Cardiac muscle cell (in vitro differentiated cells and primary cell): Measurements from ENCODE around the gene C17orf113. TPM values are rescaled to one million over a fixed set of nuclear protein-coding genes. Genes with fewer than 3 reads are reported as not detected.

Experiments
- DNase-seq, 2 donors: peaks; one replicate each; pipeline versions ENCODE4 v3.0.0 to v3.0.0-alpha.2; 2010 to 2017; ENCODE audit warnings: low read depth in 1 of 2, low spot score in 1 of 2
- H3K27ac ChIP-seq: fragments of 200-600 bp; sonication (generic); 2 replicates; pipeline ENCODE4 v1.5.1; 2016
- H3K27me3 ChIP-seq: fragments of 200-600 bp; sonication (generic); 2 replicates; pipeline ENCODE4 v1.6.0; 2016; ENCODE audit warnings: control low read depth
- H3K36me3 ChIP-seq: fragments of 200-600 bp; sonication (generic); 2 replicates; pipeline ENCODE4 v1.5.1; 2016; ENCODE audit warnings: control low read depth
- H3K4me1 ChIP-seq: fragments of 200-600 bp; sonication (generic); 2 replicates; pipeline ENCODE4 v1.8.1; 2017; ENCODE audit warnings: low read depth, mild to moderate bottlenecking, mixed run types
- H3K4me3 ChIP-seq: fragments of 200-600 bp; sonication (generic); 2 replicates; pipeline ENCODE4 v1.5.1; 2016; ENCODE audit warnings: mild to moderate bottlenecking
- H3K9me3 ChIP-seq: fragments of 200-600 bp; sonication (generic); 2 replicates; pipeline ENCODE4 v1.5.1; 2017; ENCODE audit warnings: low read depth, mild to moderate bottlenecking, control low read depth
- polyA plus RNA-seq: library from polyadenylated mRNA; unstranded; fragments of >200 nt; fragmentation: Nextera tagmentation; extraction: Ambion mirVana; gene quantifications from 2 replicates; pipeline ENCODE4 v1.2.1, GENCODE V29; 2016
- total RNA-seq: library from RNA; depleted of rRNA; stranded (reverse); fragments of >200 nt; gene quantifications from 2 replicates; pipeline ENCODE4 v1.2.3, GENCODE V29; 2016
- TF ChIP-seq, protein P1 (sequence below): IDR thresholded peaks from 2 replicates; pipeline ENCODE4 v1.5.1; 2012; ENCODE audit warnings: low read depth, mild to moderate bottlenecking, low read length

The C17orf113 gene
- total and polyA plus RNA-seq, 2 experiments from 2014 or later = 4.7 to 7.6 TPM

DNA sequence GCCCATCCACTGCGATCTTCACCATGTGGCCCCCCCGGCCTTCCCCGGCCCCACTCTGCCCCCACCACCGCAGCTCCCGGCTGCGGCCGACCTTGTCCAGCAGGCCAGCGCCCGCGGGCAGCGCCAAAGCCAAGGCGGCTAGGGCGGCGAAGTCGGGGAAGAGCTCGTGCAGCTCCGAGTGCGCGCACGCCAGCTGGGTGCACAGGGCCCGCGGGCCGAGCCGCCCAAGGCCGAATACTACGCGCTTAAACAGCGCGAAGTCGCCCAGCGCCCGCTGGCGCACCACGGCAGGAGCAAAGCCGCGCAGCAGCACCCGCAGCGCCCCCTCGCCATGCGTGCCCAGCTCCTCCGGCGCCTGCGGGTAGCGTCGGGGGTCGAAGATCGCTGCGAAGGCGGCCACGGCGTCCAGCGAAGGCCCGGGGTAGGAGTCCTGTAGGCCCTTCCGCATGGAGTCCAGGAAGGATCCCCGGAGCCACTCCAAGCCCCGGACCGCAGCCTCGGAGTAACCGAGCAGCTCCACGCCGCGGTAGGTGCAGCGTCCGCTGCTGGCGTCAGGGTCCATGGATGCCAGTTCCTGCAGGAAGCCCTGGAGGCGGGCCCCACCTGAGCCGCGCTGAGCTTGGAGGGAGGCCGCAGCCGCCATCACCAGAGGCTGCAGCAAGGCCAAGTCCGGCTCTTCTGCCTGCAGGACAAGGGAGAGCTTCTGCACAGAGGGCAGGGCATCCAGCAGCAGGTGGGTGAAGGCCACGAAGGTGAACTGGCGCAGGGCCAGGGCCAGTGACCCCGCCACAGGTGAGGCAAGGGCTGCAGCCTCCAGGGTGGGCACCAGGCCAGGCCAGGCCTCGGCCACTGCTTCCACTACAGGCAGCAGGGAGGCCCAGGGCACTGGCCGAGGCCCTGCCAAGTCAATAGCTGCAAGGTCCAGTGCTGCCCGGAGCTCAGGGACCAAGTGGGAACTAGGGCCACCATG, 10.3 kb downstream of the C17orf113 start:
- Histone ChIP-seq H3K9me3 (no peaks in the 10 kb centered on the region), H3K4me1 (peaks cover 14% of the 10 kb centered on the region), H3K27me3 (no peaks in the 10 kb centered on the region), H3K4me3 (no peak overlapping the region), H3K36me3 (no peaks in the 10 kb centered on the region), H3K27ac (no peak overlapping the region)
- TF ChIP-seq, protein P1, sequence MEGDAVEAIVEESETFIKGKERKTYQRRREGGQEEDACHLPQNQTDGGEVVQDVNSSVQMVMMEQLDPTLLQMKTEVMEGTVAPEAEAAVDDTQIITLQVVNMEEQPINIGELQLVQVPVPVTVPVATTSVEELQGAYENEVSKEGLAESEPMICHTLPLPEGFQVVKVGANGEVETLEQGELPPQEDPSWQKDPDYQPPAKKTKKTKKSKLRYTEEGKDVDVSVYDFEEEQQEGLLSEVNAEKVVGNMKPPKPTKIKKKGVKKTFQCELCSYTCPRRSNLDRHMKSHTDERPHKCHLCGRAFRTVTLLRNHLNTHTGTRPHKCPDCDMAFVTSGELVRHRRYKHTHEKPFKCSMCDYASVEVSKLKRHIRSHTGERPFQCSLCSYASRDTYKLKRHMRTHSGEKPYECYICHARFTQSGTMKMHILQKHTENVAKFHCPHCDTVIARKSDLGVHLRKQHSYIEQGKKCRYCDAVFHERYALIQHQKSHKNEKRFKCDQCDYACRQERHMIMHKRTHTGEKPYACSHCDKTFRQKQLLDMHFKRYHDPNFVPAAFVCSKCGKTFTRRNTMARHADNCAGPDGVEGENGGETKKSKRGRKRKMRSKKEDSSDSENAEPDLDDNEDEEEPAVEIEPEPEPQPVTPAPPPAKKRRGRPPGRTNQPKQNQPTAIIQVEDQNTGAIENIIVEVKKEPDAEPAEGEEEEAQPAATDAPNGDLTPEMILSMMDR = no peak
- peak in 1 of 2 donors; percentile 22 for DNase-seq

DNA sequence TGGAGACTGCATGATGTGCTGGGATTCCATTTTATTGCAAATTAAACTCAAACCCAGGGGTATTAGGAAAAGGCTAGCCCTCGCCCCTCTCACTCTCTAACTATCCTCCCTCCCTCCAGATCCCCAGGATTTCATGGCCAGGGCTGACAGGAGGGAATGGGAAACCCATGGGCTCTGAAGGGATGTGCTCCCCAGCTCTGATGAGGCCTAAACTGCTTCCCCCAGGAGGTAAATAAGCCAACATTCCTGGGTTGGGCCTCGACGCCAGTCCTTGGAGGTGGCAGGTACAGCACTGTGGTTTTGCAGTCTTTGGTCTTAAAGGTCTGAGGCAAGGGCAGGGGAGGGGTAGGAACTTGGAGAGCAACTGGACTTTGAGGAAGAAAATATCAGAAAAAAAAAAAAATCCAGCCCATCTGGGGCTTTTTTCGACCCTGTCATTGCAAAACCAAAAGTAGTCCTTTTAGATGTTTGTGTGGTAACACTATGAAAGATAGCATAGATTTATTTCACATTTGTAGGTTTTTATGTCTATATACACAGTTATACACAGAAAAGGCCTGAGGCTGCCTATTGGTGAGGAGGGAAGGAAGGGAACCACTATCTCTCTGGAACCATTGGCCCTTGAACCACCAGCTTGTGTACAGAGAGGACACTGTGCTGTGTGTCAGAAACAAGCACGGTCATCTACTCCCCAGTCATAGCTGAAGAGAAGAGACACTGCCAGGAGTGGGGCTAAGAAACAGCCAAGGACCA, 12.0 kb downstream of the C17orf113 start:
- Histone ChIP-seq H3K27ac (peak overlapping the region; percentile 23), H3K4me3 (no peak overlapping the region)
- no peak for DNase-seq

GRCh38 chr17:42034059-42034458, 16.3 kb downstream of the C17orf113 start:
- Histone ChIP-seq H3K36me3 (no peaks in the 10 kb centered on the region), H3K27ac (no peak overlapping the region), H3K27me3 (no peaks in the 10 kb centered on the region), H3K9me3 (no peaks in the 10 kb centered on the region), H3K4me1 (peaks cover 14% of the 10 kb centered on the region), H3K4me3 (no peak overlapping the region)
- TF ChIP-seq, protein P1 = no peak
- no peak for DNase-seq

More for the DNA sequence above, 12.0 kb downstream of the C17orf113 start:
- no peaks in the 10 kb centered on the region for H3K9me3 ChIP-seq
- H3K4me1 ChIP-seq = peaks cover 14% of the 10 kb centered on the region
- no peaks in the 10 kb centered on the region for H3K36me3 ChIP-seq
- TF ChIP-seq, protein P1 = no peak
- no peaks in the 10 kb centered on the region for H3K27me3 ChIP-seq

GRCh38 chr17:42031584-42031983, 18.8 kb downstream of the C17orf113 start:
- peaks cover 13% of the 10 kb centered on the region for H3K4me1 ChIP-seq
- no peak for DNase-seq

DNA sequence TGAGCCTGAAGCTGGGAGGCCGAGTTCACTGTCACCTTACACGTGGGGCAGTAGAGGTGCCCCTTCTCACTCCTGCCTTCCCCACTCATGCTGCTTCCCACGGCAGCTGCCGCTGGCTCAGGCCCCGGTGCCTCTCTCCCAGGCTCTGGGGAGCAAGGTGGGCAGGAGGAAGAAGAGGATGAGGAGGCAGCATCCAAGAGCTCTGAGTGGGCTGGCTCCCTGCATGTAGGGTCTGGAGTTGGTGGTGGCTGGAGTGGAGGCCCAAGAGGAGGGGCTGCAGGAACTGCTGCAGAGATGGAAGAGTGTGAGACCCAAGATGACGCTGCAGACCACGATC, 21.6 kb downstream of the C17orf113 start:
- no peaks in the 10 kb centered on the region for H3K27me3 ChIP-seq
- DNase-seq = no peak
- H3K36me3 ChIP-seq = peaks cover 6% of the 10 kb centered on the region
- no peaks in the 10 kb centered on the region for H3K9me3 ChIP-seq
- H3K27ac ChIP-seq = peak overlapping the region; percentile 16
- no peak overlapping the region for H3K4me3 ChIP-seq
- TF ChIP-seq, protein P1 = no peak
- peaks cover 11% of the 10 kb centered on the region for H3K4me1 ChIP-seq

More at GRCh38 chr17:42031584-42031983, 18.8 kb downstream of the C17orf113 start:
- H3K27me3 ChIP-seq = no peaks in the 10 kb centered on the region
- no peak overlapping the region for H3K4me3 ChIP-seq
- no peaks in the 10 kb centered on the region for H3K9me3 ChIP-seq
- TF ChIP-seq, protein P1 = no peak
- no peaks in the 10 kb centered on the region for H3K36me3 ChIP-seq
- no peak overlapping the region for H3K27ac ChIP-seq
